NK-92 treated with Interleukin-12 subunit alpha and Interleukin-12 subunit beta, amount 100 ng/mL, for 24 hours (cell line): ENCODE data around the gene ZG16.
"Not testable (repeated sequence)": the region's sequence is repeated elsewhere in the genome, so short reads cannot be mapped to it uniquely, and the experiment has no call there.

ENCODE experiments used
- DNase-seq: peaks from one replicate; lab custom pipeline; 2025; lab: John Stamatoyannopoulos, UW

The ZG16 gene, protein sequence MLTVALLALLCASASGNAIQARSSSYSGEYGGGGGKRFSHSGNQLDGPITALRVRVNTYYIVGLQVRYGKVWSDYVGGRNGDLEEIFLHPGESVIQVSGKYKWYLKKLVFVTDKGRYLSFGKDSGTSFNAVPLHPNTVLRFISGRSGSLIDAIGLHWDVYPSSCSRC

DNA sequence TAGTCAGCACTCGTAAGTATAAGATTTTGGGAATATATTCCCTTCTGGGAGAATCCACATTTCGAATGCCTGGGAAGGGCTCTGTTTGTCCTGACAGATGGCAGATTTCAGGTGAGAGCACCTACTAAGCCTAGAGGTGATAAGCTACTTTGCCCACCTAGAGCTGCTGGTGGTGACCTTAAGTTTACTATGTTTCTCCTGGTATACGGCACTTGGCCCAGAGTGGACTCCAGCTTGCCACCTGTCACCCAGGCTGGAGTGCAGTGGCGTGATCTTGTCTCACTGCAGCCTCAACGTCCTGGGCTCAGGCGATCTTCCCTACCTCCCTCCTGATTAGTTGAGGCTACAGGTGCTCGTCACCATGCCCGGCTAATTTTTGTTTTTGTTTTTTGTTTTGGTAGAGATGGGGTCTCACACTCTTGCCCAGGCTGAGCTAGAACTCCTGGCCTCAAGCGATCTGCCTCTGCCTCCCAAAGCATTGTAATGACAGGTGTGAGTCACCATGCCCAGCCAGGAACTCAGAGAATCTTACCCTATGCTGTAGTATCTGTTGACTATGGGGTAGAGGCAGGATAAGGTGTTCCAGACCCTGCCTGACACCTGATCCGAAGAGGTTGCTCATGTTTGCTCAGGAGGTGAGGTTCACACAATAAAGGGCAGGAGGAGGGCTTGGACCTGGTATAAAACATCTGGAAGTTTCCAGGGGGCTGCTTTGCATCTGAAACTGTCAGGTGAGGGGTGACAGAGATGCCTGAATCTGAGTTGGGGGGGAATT lies at the start of gene ZG16:
TSS of gene ZG16 (plus strand) at position 681 of the 775 bp plus-strand sequence. CDS start 1,011 bp downstream, outside the sequence.
- DNase-seq = no peak

DNA sequence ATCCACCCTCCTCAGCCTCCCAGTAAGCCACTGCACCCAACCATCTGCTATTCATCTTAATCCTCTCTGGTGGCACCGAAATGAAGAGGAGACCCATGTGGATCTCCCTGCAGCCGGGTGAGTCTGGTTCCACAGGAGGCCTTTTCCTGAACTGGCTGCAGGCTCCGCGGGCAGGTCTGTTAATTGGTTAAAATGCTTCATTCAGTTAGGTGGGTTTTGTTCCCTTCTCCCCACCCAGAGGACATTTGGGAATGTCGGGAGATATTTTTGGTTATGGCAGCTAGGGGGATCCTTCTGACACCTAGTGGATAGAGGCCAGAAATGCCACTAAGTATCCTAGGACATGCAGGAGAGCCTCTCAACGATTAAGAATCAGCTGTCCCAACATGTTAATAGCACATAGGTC lies 48.9 kb upstream of the ZG16 start:
- DNase-seq = no peak

DNA sequence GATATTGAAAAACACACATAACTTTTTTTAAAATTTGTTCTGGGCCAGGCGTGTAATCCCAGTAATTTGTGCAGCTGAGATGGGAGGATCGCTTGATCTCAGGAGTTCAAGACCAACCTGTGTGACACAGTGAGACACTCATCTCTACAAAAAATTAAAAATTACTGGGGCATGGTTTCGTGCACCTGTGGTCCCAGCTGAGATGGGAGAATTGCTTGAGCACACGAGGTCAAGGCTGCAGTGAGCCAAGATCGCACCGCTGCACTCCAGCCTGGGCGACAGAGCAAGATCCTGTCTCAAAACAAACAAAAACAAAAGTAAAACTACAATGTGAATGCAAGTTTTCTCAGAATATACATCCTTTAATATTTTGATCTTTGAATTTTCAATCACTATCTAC lies 47.4 kb upstream of the ZG16 start:
- DNase-seq = no peak

DNA sequence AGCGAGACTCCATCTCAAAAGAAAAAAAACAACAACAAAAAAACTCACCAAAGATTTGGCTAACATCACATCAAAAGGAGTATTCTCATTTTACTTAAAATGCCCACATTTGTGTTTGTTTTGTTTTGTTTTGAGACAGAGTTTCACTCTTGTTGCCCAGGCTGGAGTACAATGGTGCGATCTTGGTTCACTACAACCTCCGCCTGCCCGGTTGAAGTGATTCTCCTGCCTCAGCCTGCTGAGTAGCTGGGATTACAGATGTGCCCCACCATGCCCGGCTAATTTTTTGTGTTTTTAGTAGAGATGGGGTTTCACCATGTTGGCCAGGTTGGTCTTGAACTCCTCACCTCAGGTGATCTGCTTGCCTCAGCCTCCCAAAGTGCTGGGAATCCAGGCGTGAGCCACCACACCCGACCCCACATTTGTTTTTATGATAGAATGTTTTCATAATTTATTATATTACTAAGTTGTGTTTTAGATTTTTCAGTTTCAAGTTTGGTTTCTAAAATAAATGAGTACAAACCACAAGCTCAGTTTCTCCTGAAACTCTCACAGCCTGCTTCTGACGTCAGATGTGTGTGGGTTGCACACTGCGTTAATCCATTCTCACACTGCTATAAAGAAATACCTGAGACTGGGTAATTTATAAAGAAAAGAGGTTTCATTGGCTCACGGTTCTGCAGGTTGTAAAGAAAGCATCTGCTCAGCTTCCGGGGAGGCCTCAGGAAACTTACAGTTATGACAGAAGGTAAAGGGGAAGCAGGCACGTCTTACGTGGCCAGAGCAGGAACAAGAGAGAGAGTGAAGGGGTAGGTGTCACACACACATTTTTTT lies 46.1 kb upstream of the ZG16 start:
- not testable (repeated sequence) for DNase-seq

DNA sequence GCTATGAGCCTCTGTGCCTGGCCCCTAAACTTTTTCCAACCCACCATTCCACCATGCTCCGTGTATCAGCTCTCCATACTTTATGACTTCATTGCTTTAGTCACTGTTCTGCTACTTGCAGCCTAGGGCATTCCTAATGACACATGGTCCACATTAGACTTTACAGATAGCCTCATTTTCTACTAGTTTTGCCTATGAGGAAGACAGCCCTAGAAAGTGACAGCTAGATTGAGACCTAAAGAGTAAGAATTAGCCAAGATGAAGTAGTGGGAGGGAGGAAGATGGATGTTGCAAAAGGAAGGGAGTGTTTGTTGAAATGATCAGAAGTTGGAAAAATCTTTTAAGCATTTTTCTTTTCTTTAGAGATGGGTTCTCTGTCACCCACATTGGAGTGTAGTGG lies 43.3 kb upstream of the ZG16 start:
- DNase-seq = no peak

DNA sequence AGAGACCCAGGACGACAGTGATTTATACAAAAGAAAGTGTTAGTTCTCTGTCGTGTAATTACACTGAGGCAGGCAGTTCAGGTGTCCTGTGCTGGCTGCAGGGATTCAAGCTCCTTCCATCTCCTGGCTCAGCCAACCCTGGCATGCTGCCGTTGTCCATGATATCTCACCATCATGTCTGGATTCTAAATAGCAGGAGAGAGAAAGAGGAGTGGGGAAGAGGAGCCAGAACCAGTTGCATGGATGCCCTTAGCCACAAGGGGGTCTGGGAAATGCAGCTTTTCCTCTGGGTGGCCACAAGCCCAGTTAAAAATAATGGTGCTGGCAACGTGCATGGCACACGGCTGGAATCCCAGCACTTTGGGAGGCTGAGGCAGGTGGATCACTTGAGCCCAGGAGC lies 41.9 kb upstream of the ZG16 start:
- DNase-seq = no peak

DNA sequence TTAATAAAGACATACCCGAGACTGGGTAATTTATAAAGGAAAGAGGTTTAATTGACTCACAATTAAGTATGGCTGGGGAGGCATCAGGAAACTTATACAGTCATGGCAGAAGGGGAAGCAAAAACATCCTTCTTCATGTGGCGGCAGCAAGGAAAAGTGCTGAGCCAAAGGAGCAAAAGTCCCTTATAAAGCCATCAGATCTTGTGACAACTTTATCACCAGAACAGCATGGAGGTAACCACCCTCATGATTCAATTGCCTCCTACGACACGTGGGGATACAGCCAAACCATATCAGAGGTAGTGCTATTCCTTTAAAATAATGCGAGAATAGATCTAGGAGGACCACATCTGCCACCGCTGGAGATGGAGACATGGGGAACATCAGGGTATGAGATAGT lies 41.3 kb upstream of the ZG16 start:
- no peak for DNase-seq

DNA sequence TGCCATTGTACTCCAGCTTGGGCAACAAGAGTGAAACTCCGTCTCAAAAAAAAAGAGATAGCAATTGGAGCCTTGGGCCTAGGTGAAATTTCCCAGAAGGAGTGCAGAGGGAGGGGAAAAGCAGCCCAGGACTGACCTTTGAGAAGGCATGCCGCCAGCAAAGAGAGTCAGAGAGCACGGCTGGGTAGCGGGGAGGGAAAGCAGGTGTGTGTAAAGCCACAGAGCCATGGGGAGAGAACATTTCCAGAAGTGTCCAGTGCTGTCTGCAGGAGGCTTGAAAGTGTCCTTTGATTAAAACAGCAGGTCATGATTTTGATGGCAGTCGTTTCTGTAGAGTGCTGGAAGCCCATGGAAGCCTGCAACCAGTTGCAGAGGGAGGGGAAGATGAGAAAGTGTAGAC lies 40.3 kb upstream of the ZG16 start:
- DNase-seq = no peak

DNA sequence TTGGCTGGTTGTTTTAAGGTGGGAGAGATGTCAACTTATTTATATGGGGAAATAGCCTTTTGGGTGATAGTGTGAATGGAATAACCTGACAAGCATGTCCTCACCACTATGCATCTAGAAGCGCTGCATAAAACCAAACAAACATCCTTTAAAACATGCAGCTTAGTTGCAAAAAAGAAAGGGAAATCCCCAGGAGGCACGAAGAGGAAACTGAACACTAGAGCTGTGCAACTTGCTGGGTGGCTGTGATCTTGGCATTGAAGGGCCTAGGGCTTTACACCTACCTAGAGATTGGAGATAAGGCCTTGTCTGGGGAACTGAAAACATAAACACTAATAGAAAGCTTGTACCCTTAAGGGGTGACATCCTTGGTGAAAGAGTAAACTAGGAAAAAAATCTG lies 39.5 kb upstream of the ZG16 start:
- DNase-seq = peak; percentile 37

DNA sequence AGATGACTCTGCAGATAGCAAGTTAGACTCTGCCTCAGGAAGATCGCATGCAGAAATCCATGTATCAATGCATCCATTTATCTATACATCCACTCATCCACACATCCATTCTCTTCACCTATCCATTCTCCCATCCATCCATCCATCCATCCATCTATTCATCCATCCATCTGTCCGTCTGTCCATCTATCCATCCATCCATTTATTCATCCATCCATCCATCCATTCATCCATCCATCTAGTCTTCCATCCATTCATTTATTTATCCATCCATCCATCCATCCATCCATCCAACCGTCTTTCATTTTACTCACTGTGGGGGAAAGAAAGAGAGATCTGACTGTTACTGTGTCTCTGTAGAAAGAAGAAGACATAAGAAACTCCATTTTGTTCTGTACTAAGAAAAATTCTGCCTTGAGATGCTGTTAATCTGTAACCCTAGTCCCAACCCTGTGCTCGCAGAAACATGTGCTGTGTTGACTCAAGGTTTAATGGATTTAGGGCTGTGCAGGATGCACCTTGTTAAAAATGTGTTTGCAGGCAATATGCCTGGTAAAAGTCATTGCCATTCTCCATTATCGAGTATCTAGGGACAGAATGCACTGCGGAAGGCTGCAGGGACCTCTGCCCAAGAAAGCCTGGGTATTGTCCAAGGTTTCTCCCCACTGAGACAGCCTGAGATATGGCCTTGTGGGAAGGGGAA lies 38.0 kb upstream of the ZG16 start:
- DNase-seq = not testable (repeated sequence)

DNA sequence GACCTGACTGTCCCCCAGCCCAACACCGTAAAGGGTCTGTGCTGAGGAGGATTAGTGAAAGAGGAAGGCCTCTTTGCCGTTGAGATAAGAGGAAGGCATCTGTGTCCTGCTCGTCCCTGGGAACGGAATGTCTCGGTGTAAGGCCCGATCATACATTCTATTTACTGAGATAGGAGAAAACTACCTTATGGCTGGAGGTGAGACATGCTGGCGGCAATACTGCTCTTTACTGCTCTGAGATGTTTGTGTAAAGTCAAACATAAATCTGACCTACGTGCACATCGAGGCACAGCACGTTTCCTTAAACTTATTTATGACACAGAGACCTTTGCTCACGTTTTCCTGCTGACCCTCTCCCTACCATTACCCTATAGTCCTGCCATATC lies 37.4 kb upstream of the ZG16 start:
- not testable (repeated sequence) for DNase-seq

DNA sequence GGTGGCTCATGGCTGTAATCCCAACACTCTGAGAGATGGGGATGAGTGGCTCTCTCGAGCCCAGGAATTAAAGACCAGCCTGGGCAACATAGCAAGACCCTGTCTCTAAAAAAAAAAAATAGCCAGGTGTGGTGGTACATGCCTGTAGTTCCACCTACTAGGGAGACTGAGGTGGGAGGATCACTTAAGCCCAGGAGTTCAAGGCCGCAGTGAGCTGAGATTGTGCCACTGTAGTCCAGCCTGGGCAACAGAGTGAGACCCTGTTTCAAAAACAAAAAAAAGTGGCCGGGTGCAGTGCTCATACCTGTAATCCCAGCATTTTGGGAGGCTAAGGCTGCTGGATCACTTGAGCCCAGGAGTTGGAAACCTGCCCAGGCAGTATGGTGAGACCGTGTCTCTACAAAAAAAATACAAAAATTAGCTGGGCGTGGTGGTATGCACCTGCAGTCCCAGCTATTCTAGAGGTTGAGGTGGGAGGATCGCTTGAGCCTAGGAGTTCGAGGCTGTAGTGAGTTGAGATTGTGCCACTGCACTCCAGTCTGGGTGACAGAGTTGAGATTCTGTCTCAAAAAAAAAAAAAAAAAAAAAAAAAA lies 35.3 kb upstream of the ZG16 start:
- DNase-seq = no peak

DNA sequence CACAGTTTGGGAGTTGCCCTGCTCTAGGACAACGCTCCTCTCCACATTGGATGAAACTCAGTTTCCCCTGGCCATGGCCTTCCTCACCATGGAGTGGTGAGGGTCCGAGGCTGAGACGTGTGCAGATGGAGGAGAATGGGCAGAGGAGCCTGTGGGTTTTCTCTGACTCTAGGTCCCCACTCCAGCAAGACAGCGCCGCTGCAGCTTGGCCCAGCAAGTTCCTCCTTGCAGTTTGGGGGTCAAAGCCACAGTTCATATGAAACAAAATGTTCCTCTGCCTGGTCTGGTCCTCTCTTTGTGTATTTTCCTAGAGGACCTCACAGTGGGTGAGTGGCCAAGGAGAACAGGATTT lies 34.6 kb upstream of the ZG16 start:
- DNase-seq = no peak

DNA sequence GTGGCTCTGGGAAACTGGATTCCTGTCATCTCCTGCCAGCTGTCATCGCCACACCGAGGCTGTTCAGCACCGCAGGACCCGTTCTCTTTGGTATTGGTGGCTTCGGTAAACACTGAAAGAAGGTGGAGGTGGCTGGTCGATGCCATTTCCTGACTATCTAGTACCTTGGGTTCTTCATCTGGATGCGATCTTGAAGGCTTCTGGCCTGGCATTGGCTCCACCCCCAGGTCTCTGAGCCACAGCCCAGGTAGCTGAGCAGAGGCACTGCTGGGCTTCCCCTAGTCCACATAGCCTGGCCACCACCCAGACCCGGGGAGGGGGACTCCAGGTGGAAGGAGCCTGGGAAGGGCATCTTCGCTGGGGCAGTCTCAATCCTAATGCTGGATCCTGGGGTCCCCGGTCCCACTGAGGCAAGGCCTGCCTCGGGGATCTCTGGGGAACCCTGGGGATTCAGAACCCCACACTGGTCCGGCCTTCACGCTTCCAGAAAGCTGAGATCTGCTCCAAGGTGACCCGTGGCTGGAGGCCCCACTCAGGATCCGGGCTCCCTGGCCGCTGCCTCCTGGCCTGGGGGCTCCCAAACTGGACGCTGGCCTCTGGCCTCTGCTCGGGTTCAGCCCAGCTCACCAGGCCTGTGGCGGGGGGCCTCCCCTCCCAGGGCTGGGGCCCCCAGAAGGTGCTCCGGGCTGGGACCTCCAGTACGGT lies 34.1 kb upstream of the ZG16 start:
- DNase-seq = no peak

DNA sequence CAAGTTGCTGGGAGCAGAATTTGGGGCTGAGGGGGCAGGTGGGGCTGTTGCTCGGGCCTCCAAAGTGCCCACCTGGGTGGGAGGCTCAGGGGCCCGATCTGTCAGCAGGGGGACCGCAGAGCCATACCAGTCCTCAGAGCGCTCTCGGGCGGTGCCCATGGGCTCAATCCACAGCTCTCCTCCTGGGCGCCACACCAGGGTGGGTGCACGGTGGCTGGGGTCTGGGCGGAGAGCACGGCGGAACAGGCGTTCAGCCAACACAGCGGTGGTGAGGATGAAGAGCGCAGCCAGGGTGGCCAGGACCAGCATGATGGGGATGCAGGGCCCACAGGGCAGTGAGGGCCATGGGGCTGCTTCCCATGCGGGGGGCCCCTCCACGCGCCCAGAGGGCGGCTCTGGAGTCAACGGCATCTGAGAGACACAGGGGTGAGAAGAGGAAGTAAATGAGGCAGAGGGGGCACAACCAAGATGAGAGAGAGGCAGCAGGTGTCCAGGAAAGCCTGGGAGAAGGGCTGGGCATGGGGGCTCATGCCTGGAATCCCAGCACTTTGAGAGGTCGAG lies 33.4 kb upstream of the ZG16 start:
- DNase-seq = no peak

DNA sequence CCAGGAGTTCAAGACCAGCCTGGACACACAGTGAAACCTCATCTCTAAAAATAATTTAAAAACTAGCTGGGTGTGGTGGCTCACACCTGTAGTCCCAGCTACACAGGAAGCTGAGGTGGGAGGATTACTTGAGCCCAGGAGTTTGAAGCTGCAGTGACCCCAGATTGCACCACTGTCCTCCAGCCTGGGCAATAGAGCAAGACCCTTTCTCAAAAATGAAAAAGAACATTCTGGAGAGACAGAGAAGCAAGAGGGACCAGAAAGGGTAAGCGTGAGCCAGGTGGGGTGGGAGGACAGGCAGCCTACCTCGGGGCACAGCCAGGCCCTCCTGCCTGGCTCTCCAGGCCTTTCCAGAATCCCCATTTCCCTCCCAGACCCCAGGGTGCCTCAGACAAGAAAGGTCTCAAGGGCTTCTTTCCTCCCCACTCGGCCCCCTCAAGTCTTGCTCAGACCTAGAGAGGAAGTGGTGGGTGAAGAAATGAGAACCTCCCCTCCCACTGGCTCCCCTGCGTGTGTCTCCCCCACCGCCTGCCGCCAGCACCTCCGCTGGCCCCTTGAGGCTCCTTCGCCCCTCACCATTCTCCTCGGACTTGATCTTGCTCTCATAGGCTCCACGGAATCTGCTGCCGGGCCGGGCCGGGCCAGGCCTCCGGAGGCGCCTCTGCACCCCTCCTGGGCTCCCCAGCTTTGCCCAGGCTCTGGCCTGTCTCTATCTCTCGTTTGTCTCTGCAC lies 32.8 kb upstream of the ZG16 start:
- peak; percentile 30 for DNase-seq

DNA sequence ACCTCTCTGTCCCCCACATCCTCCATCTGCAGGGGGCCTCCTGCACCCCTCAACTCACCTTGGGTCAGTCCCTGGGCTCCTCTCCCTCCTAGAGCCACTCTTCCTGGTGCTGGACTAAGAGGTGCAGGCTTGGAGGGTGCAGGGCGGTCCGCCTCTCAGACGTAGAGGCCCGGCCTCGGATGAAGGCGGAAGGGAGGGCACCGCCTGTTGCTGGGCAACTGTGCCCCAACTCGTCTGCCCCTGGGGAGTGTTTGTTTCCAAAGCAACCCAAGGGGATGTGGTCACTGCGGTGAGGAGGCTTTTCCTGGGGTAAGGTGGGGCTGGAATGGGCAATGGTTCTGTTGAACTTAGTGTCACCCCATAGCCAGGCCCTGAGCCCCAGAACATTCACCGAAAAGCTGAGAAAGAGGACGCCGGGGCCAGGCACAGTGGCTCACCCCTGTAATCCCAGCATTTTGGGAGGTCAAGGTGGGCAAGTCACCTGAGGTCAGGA lies 32.2 kb upstream of the ZG16 start, which contains the start of gene C16orf54:
TSS of gene C16orf54 (minus strand) at position 138 of the 493 bp plus-strand sequence. CDS start 1,039 bp downstream, outside the sequence.
- peak; percentile 59 for DNase-seq

DNA sequence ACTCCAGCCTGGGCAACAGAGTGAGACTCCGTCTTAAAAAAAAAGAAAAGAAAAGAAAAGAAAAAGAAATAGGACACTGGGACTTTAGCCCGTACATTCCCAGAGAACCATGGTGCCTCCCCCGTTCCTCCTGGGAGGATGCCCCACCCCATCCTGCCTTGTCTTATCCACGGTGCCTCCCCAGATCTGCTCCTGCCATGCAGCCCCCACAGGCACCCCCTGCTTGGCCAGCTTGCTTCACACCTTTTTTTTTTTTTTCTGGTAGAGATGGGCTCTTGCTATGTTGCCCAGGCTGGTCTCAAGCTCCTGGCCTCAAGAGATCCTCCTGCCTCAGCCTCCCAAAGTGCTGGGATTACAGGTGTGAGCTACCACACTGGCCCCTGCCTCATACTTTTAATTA lies 31.5 kb upstream of the ZG16 start:
- DNase-seq = not testable (repeated sequence)

DNA sequence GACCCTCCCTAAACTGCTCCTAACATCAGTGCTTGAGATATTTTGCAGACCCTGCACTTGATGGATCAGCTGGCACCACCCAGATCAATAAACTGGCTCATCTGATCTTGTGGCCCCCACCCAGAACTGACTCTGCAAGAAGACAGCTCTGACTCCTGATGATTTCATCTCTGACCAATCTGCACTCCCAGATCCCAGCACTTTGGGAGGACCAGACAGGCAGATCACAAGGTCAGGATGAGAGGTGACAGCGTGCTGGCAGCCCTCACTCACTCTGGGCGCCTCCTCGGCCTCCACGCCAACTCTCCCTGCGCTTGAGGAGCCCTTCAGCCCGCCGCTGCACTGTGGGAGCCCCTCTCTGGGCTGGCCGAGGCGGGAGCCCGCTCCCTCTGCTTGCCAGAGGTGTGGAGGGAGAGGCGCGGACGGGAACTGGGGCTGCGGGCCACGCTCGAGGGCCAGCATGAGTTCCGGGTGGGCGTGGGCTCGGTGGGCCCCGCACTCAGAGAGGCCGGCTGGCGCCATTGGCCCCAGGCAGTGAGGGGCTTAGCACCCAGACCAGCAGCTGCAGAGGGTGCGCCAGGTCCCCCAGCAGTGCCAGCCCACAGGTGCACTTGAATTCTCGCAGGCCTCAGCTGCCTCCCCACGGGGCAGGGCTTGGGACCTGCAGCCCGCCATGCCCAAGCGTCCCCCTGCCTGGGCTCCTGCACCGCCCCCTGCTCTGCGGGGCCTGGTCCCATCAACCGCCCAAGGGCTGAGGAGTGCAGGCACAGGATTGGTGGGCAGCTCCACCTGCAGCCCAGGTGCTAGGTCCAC lies 29.9 kb upstream of the ZG16 start:
- DNase-seq = no peak
